ENCODE data around the gene IDI2. TPM values are rescaled to one million over a fixed set of nuclear protein-coding genes. Genes with fewer than 3 reads are reported as not detected.

Gene IDI2
- total RNA-seq, 6 experiments from 2014 or later: not detected

GRCh38 chr10:972763-973162, 52.9 kb downstream of the IDI2 start:
- no peak for DNase-seq
- peaks cover 0 to 25% (median 9%) of the 10 kb centered on the region in 4 donors for H3K4me1 ChIP-seq
- 91% methylated on average over 6 of the region's 8 CpGs for WGBS (ENCODE audit: insufficient coverage, low coverage, low lambda C conversion rate, missing lambda C conversion rate)
- H3K27me3 ChIP-seq: no peaks in the 10 kb centered on the region
- no peak for TF ChIP-seq CTCF (IDR thresholded peaks at IDR 0.05)
- no peak for ATAC-seq
- no peak overlapping the region for H3K27ac ChIP-seq
- intact Hi-C loops (cut with DNase I): no loop called here
- no peaks in the 10 kb centered on the region for H3K9me3 ChIP-seq
- H3K4me3 ChIP-seq: no peak overlapping the region
- H3K36me3 ChIP-seq: no peaks in the 10 kb centered on the region

GRCh38 chr10:971613-972012, 54.0 kb downstream of the IDI2 start:
- ATAC-seq: peak; percentile 59 to 79 (median 69)
- intact Hi-C loops (cut with DNase I): no loop called here
- 34% methylated on average over 11 of the region's 12 CpGs for whole genome bisulfite sequencing (ENCODE audit: insufficient coverage, low coverage, low lambda C conversion rate, missing lambda C conversion rate)
- Histone ChIP-seq H3K27me3 (no peaks in the 10 kb centered on the region), H3K27ac (peak overlapping the region in 1 of 3 donors; percentile 64), H3K4me1 (peaks cover 0 to 25% (median 9%) of the 10 kb centered on the region in 4 donors), H3K9me3 (no peaks in the 10 kb centered on the region), H3K4me3 (peak overlapping the region in 1 of 3 donors; percentile 22), H3K36me3 (no peaks in the 10 kb centered on the region)
- DNase-seq: peak in 2 of 3 donors; percentile 58 to 65
- TF ChIP-seq POLR2A (IDR thresholded peaks at IDR 0.05): no peak
- no peak for TF ChIP-seq CTCF (IDR thresholded peaks at IDR 0.05)

GRCh38 chr10:971150-971542, 54.5 kb downstream of the IDI2 start:
- 10% methylated on average over 4 of the region's 4 CpGs for WGBS (ENCODE audit: insufficient coverage, low coverage, low lambda C conversion rate, missing lambda C conversion rate)
- ATAC-seq (peak; percentile 46 to 54 (median 51)), DNase-seq (no peak)
- Histone ChIP-seq H3K36me3 (no peaks in the 10 kb centered on the region), H3K27me3 (no peaks in the 10 kb centered on the region), H3K4me1 (peaks cover 0 to 25% (median 9%) of the 10 kb centered on the region in 4 donors), H3K4me3 (peak overlapping the region in 1 of 3 donors; percentile 22), H3K9me3 (no peaks in the 10 kb centered on the region), H3K27ac (peak overlapping the region in 1 of 3 donors; percentile 64)
- intact Hi-C loops (cut with DNase I): no loop called here
- TF ChIP-seq CTCF (IDR thresholded peaks at IDR 0.05): no peak
- TF ChIP-seq POLR2A (IDR thresholded peaks at IDR 0.05): no peak

- DNase-seq (peak in 2 of 3 donors; percentile 57 to 64), ATAC-seq (peak; percentile 73 to 82 (median 80))
- intact Hi-C loops (cut with DNase I): no loop called here
- peak overlapping the region in 1 of 3 donors; percentile 22 for H3K4me3 ChIP-seq
- 14% methylated on average over 13 of the region's 14 CpGs for WGBS (ENCODE audit: insufficient coverage, low coverage, low lambda C conversion rate, missing lambda C conversion rate)
- peaks cover 0 to 25% (median 9%) of the 10 kb centered on the region in 4 donors for H3K4me1 ChIP-seq
- H3K27ac ChIP-seq: peak overlapping the region in 2 of 3 donors; percentile 5 to 64
- no peak for TF ChIP-seq CTCF (IDR thresholded peaks at IDR 0.05)
- TF ChIP-seq POLR2A (IDR thresholded peaks at IDR 0.05): no peak
- no peaks in the 10 kb centered on the region for H3K36me3 ChIP-seq
- no peaks in the 10 kb centered on the region for H3K9me3 ChIP-seq
- no peaks in the 10 kb centered on the region for H3K27me3 ChIP-seq
Observed at GRCh38 chr10:970311-971149, 55.1 kb downstream of the IDI2 start.

Measured in right lobe of liver (tissue), 6 donors.